SKM-1 treated with dmso at 0.1 percent for 144 hours (cell line): ENCODE data around the gene FBXL4.

Experiments
- DNase-seq: peaks from one replicate; lab custom pipeline; 2025; ENCODE audit not compliant: unreplicated experiment; lab: John Stamatoyannopoulos, UW

FBXL4 gene

DNA sequence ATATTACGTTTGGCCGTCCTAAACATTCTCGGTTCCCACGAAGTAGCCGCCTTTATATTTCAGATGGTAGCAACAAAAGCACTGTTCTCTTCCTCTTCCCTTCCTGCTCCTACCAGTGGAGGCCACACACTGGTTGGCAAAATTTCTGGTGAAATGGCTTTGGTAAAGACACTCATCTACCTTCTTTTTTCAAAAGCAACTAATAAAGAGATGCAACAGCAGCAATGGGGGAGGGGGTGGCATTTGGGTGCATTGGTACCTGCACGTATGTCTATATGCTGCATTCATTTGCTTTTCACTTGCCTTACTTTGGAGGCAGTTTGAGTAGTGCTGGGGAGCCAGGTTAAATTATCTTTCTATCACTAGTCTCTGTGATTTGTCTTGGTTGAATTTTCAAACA, 107.4 kb downstream of the FBXL4 start:
- DNase-seq: no peak

DNA sequence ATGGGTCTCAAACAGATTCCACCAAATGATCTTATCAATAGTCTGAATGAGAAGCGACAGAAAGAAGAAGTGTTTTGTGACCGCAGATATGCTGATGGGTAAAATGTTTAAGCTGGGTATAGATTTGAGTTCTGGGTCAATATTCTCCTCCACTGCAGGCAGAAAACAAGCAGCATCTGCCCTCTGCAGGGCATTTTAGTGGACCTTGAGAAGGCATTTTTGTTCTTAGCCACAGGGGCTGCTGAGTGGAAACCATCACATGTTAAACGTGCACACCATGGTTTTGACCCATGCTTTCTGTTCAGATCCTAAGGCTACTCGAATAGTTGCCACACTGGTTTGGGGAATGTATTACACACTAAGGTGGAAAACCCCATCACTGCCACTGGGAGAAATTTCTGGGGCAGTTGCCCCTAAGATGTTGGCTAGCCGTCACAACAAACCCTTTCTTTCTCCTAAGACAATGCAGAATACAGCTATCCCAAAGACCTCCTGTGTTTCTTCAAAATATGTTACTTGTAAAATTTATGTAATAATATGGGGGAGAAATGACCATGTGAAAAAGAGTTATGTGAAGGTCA, 107.9 kb downstream of the FBXL4 start:
- no peak for DNase-seq

DNA sequence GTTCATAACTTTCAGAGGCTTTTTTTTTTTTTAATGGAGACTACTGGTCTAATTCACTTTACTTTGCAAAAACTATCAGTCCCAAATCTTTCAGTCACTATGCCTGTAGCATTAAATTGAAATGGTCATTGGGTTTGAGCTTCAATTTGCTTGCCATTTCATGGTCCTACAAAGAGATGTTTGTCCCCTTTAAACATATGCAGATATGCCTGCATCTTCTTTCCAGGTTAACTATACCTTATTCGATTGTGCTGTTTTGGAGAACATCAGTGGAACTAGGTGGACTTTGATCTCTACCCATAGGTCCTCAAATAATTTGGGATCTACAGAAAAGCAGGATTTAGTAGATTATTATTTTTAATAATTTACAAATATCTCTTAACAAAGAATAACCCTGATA, 108.8 kb downstream of the FBXL4 start:
- DNase-seq: no peak

DNA sequence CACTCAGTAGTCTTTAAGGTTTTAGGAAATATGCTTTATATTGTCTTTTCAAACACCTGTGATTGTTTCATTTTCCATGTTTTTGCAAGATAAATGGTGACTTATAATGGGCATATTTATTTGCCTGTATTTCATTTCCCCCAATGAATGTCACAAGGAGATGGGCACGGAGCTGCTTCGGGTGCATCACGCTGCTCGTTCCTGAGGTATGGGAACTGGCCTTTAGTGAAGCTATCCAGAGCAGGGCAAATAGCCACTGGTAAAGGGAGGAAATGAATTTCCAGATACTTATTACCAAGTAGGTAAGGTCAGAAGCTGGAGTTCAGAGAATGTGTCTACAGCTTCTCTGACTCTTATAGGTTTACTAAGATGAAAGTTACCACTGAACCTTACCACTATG, 109.7 kb downstream of the FBXL4 start:
- DNase-seq: no peak

DNA sequence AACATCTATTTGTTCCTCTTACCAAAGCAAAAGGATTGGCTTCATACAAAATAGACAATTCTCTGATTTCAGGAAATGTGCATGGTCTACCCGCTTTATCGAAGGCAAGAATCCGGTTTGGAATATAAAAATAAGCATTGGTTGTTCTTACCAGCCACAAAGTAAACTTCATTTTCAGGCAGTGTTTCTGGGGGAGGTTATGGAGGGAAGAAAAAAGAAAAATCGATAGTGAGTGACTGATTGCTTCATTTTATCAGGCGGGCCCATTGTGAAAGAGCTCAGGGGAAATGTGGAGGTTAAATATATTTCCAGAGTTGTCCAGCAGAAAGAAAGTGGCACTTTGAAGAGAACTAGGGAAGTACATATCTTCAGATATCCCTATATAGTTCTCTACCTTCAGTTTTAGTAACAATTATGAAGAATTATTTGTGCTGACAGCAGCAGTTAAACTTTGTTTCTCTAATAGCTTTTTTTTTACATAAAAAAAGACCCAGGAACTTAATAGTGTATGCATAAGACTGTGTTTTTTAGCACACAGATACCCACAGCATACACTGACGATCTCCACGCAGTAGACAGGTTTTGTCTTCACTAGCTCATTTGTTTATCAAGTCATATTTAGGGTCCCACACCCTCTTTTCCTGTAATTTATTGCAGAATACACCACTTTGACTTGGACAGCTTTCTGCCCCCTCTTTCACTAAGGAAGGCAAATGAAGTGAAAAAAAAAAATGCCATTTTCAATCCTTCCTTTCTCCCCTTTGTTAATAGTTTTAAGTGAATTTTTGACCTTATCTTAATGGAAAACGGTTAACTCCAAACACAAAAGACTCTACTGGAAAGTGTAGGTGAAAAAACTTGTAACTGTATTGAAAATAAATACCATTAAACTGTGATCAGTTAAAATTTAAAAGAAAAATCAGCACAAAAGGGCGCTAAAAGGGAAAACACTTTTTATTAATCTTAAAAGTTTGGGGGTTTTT, 110.5 kb downstream of the FBXL4 start:
- DNase-seq: no peak

DNA sequence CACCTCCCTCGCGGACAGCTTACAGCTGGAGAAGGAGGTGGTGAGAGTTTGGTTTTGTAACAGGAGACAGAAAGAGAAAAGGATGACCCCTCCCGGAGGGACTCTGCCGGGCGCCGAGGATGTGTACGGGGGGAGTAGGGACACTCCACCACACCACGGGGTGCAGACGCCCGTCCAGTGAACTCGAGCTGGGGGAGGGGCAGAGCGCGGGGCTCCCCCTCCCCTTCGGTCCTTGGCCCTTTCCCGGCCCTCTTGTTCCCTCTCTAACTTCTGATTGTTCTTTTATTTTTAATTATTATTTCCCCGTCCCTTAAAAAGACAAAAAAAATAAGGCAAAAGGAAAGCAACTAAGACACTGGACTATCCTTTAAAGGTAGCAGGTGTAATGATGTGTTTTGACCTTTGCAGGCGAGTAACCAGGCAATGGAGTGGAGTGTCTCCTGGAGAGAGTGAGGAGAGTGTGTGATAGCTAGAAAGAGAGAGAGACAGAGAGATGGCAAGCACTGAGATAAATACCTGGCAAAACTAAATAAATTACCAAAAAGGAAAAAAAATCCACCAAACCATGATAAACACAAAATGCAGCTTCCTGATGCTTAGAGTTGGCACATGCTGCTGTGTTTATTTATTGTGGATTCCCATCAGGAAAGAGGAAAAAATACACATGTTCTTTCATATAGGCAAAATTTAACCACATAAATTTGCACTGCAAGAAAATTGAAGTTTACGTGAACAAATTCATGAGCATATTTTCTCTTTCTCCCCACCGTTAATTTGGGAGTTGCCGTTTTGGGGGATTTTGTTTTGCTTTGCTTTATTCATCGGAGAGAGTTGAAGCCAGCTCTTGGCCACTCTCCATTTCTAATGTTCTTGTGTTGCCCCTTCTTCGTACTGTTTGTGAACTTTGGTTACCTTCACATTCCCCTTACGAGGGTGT, 111.5 kb downstream of the FBXL4 start:
- no peak for DNase-seq

DNA sequence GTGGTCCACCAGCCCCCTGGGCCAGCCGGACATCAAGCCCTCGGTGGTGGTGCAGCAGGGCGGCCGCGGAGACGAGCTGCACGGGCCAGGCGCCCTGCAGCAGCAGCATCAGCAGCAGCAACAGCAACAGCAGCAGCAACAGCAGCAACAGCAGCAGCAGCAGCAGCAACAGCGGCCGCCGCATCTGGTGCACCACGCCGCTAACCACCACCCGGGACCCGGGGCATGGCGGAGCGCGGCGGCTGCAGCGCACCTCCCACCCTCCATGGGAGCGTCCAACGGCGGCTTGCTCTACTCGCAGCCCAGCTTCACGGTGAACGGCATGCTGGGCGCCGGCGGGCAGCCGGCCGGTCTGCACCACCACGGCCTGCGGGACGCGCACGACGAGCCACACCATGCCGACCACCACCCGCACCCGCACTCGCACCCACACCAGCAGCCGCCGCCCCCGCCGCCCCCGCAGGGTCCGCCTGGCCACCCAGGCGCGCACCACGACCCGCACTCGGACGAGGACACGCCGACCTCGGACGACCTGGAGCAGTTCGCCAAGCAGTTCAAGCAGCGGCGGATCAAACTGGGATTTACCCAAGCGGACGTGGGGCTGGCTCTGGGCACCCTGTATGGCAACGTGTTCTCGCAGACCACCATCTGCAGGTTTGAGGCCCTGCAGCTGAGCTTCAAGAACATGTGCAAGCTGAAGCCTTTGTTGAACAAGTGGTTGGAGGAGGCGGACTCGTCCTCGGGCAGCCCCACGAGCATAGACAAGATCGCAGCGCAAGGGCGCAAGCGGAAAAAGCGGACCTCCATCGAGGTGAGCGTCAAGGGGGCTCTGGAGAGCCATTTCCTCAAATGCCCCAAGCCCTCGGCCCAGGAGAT, 112.4 kb downstream of the FBXL4 start:
- DNase-seq: no peak

DNA sequence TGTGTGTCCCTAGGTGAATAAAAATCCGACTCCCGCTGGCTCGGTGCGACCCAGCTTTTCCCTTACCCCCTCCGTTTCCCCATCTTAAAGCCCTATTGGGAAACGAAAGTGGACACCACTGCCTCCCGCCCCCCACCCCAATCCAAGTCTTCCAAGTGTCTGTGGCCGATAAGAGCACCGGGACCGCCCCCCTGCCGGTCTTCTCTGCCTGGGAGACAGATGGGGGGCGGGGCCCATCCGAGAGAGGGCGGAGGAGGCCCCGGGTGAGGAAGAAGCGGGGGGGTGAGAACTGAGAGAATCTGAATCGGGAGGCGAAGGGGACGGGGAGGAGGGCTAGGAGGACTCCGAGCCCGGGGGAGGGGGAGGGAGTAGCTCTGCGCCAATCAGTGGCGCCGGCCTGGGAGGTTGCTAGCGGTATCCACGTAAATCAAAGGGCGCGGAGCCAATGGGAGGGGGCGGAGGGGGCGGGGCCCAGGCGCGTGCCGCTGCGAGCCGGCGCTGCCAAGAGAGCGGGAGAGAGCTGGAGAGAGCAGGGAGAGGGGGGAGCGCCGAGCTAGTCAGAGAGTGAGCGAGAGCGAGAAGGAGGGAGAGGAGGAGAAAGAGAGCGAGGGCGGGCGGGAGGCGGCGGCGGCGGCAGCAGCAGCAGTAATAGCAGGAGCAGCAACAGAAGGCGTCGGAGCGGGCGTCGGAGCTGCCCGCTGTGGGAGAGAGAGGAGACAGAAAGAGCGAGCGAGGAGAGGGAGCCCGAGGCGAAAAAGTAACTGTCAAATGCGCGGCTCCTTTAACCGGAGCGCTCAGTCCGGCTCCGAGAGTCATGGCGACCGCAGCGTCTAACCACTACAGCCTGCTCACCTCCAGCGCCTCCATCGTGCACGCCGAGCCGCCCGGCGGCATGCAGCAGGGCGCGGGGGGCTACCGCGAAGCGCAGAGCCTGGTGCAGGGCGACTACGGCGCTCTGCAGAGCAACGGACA, 113.4 kb downstream of the FBXL4 start, which contains the start of gene POU3F2:
POU3F2 (plus strand) TSS at position 515 of the 972 bp plus-strand sequence; CDS start at position 815, 300 bp downstream.
- no peak for DNase-seq

DNA sequence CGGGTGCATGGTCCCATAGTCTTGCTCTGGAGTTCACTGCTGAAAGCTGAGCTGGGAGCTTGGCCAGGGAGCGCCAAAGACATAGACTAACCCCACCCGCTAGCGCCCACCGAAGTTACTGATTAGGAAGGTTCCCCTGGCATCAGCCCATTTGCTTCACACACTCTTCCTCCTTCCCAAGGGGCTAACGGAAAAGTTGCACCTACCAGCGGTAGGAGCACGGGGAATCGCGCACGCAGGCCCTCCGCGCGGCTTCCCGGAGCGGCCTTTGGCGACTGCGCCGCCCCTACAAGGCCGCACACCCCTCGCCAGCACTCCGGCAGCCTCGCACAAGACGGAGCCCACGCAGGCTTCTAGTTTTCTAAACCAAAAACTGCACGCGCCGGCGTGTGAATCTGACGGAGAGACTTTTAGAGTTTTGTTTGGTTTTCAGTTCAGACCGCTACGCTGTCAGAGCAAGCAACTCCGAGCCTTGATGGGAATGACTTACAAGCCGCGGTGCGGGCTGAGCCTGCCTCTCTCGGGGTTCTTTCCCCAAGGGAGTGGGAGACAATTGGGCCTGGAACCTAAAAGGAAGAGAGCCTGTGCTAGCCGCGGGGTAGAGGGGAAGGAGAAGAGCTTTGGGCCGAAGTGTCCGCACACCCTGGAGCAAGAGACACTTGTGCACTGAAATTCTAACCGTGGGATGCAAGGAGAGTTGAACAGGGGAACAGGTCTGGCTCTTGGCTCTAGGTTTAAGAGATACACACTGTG, 114.3 kb downstream of the FBXL4 start:
- no peak for DNase-seq

DNA sequence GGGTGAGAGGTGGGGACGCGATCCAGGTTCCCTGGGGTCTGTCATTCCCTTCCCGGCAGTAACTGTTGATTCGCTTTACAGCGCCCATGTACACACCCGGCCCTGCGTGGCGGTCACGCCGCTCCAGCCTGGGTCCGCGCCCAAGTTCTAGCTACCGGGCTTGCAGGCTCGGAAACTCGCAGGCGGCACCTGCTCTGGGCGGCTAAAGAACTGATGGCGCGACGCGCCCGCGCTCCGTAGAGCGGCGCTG, 114.8 kb downstream of the FBXL4 start:
- DNase-seq: no peak

DNA sequence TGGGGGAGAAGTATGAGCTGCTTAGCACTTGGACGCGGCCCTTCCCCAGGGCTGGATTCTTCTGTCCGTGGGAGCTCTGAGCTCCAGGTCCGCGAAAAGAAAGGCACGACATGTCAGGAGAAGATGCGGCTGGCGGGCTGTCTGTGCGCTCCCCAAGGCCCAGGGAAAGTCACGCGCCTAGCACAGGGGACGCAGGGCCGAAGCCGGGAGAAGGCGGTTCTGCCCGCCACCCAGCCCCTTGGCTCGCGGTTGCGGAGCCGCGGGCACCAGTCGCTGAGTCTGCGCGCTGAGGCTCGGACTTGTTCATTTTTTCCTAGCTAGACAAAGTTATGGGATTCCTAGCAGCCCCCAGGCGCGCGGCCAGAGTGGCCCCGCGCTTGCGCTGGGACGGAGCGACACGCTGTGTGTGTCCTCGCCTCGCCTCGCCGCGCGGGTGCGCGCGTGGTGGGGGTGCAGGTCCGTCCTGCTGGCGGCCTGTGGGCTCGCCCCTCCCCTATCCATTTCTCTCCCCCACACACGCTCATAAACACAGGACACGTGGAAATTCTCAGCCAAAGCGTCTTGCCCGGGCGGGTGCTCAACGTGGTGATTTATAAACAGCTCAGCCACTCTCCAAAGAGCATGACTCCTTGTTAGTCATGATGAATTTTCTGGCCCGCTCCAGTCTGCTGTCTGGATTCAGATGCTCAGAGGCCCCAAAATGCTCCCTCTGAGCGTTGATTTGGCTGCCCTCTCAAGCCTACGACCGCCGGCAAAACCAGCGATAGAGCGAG, 115.3 kb downstream of the FBXL4 start:
- DNase-seq: no peak

DNA sequence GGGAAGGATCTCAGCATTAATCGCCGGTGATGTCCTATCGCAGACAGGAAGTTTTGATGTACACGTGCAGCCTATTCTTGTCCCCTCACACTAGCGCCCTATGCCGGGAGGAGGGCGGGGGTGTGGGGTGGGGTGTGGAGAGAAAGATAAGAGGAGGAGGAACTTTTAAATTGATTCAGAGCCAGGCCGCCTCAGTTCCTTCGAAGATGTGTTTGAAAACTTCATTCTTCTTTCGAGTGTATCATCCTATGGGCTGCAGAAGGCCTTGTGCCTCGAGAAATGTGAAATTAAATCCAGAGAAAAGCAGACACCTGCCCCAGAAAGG, 115.8 kb downstream of the FBXL4 start:
- no peak for DNase-seq

DNA sequence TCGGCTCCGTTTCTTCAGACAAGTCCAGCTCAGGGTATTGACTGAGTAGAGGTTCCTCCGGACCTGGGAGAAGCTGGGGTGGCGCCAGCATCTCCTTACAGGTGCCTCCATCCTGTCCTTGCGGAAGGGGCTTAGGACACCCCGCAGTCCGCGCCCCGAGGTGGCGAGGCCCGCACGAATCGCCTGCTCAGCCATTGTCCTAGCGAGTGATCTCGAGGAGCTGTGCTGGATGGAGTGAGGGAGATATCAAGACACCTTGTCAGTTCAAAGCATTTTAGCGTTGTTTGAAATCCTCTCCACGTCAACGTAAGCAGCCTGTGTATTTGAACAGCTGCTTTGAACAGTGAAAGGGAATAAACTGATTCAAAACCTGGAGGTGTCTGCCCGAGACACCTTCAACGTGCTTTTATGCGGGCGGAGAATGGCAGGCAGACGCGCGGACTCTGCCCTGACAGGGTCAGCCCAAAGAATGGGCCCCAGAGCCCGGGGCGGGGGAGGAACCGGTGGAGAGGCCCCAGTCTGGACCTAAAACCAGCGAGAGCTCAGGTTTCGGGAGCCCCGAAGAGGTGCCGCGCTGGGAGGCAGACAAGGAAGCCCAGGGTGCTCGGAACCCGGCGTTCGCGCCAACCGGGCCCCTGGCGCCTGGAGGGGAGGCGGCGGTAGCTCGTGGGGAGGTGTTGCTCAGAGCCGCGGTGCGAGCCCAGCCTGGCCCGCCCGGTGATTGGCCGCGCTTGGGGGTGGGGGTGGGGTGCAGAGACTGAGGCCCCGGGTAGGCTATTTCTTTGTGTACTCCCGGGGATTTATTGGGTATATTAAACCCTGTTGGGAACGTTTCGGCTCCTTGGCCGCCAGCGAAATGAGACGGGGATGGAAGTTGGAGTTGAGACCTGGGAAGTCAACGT, 116.4 kb downstream of the FBXL4 start:
- DNase-seq: no peak

DNA sequence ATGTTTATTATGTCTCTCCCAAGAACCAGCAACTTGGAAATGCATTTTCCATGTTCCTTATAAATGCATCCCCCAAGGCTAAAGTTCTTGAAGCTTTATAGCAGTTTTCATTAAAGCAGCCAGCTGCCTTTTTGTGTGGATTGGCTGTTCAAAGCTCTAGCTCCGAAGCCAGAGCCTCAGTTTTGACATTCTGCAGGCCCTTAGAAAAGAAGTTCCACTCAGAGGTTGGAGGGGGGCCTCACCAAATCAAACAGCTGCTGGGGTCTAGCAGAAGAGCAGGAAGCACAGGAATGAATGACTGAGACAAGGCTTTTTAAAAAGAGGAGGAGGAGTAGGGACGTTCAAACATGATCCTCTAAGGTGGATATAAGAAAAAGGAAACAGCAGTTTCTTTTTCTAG, 117.6 kb downstream of the FBXL4 start:
- DNase-seq: no peak

DNA sequence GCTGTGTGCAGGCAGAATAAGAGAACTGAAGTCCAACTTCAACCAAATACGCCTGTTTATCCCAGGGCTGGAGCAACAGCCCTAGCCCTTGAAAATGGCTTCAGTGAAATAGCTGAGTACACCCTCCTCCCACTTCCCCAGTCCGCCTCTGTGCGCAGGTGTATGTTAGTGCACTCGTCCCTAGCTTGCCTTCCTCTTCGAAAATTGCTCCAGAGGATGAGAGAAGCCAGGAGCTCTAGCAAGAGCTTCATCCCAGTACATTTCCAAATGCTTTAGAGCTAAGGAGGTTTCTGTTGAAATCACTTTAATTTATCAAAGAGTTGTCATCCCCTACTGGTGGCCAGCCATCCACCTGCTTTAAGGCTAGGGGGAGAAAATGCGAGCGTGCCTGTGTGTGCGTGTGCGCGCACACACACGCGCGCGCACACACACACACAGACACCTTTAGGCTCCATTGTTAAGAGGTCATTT, 118.8 kb downstream of the FBXL4 start:
- DNase-seq: no peak

DNA sequence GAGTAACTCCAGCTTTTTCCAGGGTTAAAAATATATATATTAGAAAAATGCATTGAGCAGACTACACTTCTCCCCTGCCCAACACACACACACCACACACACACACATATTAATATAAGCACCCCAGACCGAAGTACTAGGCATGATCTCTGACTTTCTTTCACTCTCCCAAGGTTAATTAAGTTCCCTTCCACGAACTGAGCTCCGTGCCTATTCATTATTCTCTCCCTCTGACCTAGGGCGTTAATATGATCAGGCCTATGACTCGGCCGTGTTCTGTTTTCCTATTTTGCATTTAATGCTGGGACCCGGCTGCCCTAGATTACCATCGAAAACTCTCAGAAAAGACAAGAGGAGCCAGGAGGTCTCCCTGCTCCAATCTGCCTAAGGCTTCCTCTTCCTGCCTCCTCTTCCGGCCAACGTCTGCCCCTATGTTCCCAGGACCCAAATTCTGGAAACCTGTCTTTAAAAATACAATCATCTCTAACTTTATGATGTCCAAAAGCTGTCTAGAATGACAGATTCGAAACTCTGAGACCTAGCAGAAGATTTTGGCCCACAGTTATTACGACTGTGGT, 119.4 kb downstream of the FBXL4 start:
- no peak for DNase-seq
